Fibroblast of peridontal ligament (primary cell): Measurements from ENCODE around the gene YWHAG.
"Not testable (repeated sequence)": the region's sequence is repeated elsewhere in the genome, so short reads cannot be mapped to it uniquely, and the experiment has no call there.

Source experiments
- DNase-seq: peaks from one replicate; pipeline ENCODE4 v3.0.0-alpha.2; 2010; ENCODE audit errors: extremely low read depth

The YWHAG gene

DNA sequence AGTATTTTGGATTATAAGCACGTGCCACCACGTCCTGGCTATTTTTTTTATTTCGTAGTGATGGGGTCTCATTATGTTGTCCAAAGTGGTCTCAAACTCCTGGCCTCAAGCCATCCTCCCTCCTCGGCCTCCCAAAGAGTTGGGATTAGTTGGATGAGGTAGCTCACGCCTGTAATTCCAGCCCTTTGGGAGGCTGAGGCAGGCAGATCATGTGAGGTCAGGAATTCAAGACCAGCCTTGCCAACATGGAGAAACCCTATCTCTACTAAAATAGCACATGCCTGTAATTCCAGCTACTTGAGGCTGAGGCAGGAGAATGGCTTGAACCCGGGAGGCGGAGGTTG is 21.8 kb upstream of the YWHAG start:
- DNase-seq: peak; percentile 33

DNA sequence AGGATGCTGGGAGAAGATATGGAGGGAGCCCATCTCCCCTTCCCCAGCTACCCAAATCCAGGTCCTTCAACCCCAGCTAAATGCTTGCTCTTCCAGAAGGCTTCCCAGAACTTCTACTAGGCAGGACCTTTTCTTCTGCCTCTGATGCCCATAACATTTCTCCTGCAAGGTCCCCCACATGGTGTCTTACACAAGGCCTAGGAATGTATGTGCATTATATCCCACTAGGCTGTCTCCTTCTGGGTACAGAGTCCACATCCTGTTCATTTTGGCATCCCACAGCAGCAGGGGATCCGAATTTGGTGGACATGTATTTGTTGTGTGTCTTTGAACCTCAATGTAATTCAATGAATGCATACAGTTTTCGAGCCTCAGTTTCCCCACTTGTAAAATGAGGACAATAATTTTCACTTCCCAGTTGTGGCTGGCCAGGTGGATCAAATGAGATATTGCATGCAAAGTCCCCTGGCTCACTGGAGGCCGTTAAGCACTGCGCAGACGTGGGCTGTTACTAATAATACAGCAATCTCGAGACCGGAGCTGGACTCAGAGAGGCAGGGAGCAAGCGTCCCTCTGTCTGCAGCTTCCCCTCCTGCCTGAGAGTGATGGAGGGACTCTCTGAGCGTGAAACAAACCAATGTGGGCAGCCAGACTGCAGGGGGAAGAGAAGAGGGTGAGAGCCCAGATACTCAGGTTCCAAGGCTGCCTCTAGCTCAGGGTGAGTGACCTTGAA is 18.6 kb upstream of the YWHAG start:
- DNase-seq: no peak

DNA sequence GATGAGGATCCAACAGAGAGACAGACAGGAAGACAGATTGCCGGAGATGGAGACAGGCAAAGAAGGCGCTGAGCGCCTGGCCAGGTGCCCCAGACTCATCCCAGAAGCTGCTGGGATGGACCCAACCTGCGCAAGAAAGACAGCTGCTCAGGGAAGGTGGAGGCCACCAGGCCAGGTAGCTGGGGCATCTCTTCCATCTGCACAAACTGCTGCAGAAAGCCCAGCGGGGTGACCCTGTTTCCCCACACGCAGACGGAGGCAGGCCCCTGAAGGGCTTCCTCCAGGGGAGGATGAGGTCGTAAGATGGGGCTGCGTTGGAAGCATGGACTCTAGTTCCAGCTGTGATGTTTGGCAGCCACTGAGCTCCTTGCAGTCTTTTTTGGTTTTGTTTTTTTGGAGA is 16.5 kb upstream of the YWHAG start:
- no peak for DNase-seq

DNA sequence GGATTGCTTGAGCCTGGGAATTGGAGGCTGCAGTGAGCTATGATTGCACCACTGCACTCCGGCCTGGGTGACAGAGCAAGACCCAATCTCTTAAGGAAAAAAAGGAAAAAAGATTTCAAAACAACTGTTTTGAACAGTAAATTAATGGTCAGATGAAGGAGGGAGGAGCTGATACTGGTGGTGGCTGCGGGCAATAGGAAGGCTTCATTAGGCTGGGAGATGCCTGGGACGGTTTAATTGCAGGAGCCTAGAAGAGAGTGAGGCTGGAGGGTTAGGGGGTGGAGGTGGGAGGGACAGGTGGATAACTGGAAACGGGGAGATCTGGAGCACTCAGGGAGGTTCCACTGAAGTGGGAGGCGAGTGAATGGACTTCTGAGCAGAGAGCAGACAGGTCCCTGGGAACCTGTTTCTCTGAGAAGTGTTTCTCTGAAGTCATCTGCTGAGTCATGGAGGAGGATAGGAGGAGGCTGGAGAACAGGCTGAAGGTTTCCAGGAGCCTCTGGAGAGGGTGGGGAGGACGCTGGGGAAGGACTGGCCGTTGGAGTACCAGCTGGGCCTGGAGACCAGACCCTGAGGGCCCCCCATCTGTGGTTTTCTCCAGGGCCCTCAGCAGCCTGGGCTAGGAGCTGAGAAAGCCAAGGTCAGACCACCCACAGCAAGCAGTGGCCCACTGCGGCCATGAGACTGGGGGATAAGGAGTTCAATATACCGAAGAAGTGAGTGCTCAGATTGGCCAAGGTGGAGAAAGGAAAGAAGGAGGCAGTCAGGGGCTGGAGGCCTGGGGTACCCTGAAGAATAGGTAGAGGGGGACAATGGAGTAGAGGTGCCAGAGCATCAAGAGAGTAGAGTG is 14.4 kb upstream of the YWHAG start:
- peak; percentile 71 for DNase-seq

DNA sequence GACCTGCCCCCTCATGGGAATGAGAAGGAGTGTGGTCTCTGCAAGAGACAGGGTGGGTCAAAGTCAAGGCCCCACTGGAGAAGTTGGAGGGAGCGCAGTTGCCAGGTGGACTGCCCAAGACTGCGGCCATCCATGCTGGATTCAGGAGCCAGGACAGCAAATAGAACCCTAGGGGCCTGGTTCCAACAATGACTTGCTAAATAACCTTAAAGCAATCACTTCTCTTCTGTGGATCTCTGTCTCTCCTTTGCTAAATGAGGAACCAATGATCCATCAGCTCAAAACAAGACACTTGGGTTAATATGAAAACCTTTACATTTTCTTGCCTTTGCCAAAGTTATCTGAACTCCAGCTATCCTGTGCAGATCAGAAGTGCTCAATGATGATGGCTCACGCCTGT is 12.6 kb upstream of the YWHAG start:
- no peak for DNase-seq

DNA sequence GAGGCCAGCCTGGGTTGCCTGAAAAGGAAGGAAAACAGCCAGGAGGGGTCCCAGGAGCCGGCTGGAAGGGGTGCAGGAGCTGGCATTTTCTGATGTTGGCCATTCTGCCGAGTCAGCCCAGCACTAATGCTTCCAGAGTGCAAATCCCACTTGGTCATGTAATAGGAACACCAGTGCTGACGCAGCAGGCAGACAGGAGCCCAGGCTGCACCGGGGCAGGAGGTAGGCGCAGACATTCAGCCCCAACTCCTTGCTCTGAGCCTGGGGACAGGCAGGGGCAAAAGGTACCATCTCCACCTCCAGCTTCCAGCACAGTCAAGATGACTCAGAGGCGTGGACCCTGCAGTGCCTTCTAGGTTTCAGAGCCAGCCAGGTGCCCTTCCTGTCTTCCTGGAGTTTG is 10.2 kb upstream of the YWHAG start:
- DNase-seq: no peak

DNA sequence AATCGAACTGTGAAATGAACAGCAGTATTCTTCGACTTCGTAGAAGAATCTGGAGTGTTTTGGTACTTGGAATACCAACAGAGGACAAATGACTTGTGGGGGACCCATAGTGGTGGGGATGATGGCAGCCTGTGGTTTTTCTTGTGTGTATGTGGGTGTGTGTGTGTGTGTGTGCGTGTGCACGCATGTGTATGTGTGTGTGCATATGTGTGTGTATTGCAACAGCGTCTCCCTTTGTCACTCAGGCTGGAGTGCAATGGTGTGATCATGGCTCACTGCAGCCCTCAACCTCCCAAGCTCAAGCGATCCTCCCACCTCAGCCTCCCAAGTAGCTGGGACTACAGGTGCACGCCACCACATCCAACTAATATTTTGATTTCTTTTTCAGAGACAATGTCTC is 9.4 kb upstream of the YWHAG start:
- no peak for DNase-seq

DNA sequence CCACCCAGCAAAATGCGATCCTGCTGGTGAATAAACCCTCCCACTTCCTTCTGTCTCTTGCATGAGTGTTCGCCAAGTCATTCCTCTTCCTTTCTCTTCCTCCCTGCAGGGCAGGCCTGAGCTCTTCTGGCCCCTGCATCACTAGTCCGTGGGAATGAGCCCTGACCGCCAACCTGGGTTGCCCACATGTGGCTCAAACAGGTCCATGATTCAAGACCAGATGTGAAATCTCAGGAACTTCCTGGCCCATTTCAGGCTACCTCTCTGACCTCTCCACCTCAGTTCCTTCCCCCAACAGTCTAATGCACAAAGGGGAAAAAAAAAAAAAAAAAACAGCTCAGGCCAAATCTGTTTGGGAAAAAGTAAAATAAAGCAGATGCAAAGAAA is 5.4 kb upstream of the YWHAG start:
- peak; percentile 29 for DNase-seq

DNA sequence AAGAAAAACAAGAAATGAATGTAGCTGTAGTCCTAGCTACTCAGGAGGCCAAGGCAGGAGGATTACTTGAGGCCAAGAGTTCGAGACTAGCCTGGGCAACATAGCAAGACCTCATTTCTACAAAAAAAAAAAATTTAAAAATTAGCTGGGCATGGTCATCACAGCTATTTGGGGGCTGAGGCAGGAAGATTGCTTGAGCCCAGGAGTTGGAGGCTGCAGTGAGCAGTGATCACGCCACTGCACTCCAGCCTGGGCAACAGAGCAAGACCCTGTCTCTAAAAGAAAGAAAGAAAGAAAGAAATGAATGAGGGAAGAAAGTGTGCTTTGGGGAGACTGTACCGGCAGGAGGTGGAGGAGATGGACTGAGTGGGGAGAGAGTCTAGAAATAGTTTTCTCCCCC is 5.0 kb upstream of the YWHAG start:
- not testable (repeated sequence) for DNase-seq

DNA sequence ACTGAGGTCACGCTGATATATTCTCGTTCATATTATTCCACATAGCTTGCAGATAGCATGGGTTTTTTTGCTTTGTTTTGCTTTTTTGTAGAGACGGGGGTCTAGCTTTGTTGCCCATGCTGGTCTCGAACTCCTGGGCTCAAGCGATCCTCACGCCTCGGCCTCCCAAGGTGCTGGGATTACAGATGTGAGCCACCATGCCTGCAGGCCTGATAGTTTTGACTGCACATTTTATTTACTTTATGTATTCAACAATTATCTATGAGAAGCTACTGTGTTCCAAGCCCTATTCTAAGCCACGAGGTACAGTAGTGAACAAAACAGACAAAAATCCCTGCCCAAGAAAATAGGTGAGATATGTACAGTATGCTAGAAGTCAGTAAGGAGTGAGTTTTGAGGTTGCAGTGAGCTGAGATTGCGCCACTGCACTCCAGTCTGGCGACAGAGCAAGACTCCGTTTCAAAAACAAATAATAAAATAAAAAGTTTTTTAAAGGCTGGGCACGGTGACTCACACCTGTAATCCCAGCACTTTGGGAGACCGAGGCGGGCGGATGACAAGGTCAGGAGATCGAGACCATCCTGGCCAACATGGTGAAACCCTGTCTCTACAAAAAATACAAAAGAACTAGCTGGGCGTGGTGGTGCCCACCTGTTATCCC is 1.3 kb upstream of the YWHAG start:
- no peak for DNase-seq

DNA sequence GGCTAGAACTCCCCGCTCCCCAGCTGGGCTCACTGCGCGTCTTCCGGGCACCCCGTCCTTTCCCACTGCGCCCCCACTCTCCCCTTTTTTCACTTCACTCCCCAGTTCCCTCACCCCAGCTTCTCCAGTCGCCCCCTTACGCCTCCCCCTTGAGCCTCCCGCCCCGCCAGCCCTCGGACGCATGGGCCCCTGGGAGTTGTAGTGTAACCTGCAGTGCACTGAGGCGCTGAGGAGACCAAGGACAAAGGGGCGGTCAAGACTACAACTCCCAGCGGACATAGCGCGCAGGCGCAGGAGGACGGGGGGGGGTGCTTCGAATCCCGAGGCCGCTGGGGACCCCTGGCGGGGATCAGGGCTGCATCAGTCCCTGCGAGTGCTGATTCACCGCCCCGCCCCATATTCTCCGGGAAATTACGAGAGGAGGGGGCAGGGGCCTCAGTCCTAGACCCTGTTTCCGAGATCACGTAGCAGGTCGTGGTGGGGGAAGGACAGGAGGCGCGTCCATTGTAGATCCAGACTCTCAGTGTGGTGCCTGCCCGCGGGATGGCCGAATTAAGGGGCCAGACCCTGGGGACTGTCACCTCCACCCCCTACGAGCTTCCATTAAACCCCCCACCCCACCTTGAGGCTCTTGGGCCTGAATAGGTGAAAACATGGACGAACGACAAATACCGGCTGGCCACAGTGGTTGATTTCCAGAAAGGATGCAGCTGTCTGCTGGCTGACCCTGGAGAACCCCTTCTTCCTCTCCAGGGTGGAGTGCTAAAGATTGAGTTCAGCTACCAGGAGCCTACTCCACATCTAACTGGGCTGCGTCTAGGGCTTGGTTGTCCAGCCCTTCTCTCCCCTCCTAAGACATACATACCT is 553 bp upstream of the YWHAG start:
- peak; percentile 98 for DNase-seq

DNA sequence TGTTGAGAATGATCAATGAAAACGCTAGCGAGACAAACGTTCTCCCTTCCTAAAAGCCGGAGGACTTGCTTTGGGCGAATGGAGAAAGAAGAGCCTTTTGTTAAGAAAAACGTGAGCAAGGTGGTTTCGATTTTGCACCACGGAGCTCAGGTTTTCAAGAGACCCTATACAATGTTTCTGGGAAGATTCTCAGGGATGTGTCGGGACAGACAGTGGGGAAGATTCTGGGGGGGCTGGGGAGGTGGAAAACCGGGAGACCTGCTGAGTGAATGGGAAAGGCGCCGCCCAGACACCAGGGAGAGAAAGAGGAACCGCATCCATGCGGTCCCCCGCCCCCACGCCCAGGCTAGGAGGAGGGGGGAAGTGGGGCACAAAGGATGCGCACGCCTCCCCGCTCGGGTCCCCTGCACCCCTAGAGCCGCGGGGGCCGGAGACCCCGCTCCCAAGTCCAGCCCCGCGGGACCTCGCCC is 745 bp downstream of the YWHAG start:
- DNase-seq: peak; percentile 38

DNA sequence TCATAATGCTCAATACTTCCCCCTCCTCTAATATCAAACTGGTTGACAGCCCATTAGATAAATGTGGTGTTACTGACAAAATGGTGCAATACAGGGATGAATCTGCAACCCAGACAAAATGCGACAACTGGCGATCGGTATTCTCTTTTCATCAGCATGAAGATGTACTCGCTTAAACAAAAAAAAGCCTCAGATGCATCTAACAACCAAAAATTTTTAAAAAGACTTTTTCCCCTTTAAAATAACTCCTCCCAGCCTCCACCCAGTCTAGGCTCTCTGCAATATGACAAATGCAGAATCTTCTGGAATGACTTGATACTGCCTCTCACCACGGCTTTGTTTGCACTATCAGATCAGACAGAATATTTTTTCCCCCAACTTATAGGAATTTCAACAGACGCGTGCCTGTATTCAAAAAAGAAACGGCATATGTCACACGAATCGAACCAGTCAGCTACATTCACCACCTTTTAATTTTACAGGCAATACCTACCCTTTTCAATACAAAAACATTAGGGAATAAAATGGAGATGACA is 1.2 kb downstream of the YWHAG start:
- no peak for DNase-seq

DNA sequence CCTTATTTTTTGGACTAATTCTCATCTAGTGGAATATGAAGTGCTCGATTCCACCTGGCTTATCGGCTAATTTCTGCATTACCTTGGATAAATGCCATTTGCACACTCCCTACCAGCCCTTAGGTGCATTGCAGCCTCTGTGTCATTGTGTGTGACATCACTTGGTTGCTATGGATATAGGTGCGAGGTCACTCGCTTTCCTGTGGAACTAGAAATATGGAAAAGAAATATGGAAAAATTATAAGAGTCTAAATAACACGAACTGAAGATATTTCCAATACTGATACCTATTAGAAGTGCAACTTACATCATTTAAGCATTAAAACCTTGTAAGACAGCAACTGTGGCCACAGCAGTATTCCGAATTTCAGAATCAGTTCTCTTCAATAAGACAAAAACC is 2.0 kb downstream of the YWHAG start:
- no peak for DNase-seq

DNA sequence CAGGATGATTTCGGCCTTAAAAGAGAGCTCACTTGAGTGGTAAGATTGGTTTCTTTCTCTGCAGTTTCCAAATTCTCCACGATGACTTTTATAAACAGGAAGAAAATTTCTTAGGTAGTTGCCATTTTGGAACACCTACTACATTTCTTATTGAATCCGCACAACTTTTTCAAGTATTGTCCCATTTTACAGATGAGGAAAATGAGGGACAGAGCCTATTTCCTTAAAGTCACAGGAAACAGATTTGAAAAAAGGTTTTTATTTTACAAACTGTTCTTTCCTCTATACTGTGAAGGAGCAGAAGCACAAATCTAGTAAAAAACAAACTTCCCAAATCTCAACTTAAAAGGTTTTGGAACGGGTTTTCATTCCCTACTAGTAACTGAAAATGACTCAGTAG is 2.7 kb downstream of the YWHAG start:
- DNase-seq: no peak

DNA sequence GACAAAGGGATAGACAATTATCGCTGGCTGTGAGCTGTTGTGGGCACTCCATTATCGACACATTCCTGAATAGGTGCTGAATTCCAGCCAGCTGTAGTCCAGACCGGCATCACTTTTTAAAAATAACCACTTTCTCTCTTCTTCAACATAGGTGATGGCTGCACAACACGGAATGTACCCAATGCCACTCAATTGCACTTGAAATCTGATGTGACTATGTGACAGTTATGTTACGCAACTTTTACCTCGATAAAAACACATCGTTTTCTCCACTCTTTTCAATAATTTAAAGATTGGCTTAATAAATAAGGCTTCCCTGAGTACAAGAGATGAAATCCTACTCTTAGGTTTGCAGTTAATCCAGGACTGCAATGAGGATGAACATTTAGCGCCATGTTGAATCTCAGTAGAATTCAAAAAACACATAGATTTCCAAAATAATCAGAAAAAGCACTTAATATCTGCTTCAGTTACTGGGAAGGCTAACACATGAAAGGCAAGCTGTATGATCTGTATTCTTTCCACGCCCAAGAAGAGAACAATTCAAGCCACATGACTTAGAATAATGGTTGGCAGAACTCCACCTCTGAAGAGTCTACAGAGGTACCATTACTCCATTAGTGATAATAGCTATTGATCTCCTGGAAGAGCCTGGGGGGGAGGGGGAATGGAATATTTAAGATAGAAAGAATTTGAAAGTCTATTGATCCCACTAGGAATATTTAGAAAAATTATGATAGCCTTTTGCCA is 3.6 kb downstream of the YWHAG start:
- DNase-seq: no peak

DNA sequence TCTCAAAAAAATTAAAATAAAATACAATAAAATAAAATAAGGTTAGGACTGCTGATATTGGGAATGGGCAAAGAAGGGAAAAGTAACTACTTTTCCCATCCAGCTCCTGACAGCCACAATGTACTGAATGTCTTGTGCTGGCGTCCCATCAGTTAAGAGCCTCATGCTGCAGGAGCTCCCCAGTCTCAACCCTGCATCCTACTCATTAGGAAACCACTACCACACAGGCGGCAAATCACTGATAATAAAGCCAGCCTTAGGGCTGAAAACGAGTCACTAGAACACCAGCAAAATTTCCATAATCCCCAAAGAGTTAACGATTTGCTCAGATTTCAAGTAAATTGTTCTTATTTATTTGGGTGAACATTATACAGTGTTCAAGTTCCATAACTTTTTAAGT is 4.3 kb downstream of the YWHAG start:
- DNase-seq: no peak

DNA sequence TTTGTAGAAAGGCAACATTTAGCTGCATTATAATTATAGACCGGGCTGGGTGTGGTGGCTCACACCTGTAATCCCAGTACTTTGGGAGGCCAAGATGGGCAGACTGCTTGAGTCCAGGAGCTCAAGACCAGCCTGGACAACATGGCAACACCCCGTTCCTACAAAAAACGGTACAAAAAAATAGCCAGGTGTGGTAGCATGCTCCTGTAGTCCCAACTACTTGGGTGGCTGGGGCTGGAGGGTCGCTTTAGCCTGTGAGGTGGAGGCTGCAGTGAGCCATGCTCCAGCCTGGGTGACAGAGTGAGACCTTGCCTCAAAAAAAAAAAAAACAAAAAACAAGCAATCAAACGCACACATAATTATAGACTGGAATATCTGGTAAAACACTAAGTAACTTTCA is 5.0 kb downstream of the YWHAG start:
- no peak for DNase-seq

DNA sequence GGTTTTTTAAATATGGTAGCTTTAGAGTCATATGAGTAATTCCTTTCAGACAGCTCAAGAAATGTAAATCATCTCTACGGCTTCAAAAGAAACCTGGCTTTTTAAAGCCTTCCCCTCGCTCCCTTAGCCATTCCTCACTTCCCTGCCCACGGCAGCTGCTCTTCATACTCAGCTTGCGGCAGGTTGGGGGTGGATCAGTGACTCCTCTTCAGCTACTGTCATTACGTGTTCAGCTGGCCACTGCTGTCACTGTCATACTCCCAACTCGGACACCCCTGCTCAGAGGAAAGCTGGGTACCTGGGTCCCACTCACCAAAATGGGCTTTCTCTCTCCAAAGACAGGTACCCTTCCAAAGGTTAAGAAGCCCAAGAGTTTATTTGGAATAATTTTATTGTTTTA is 6.6 kb downstream of the YWHAG start:
- no peak for DNase-seq

DNA sequence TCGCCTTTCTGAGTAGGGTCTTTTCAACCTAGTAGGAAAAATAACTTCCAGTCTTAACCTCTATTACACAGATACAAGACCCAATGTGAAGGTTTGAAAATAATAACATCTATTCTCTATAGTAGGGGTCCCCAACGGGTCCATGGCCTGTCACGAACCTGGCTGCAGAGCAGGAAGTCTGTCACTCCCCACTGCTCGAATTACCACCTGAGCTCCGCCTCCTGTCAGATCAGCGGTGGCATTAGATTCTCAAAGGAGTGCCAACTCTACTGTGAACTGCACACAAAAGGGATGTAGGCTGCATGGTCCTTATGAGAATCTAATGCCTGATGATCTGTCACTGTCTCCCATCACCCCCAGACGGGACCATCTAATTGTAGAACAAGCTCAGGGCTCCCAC is 7.4 kb downstream of the YWHAG start:
- DNase-seq: no peak

DNA sequence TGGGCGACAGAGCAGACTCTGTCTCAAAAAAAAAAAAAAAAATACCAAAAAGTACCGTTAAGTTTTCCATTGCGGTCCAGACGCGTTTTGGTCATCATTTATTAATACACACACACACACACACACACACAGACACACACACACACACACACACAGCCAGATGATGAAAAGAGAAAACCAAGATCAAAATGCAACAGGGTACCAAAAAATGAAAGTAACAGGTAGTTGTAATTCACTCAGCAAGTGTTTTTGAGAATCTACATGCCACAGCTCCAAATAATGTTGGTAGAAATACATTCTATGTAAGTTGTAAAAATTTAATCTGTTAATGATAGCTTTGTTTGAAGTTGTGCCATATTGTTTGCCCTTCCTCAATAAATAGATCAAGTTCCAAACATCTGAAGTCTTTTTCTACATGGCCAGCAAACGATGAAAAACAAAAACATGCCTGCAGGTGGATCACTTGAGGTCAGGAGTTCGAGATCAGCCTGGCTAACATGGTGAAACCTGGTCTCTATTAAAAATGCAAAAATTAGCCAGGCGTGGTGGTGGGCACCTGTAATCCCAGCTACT is 9.4 kb downstream of the YWHAG start:
- no peak for DNase-seq
